Endothelial cell of hepatic sinusoid (primary cell): Measurements from ENCODE around the gene RHPN2.
"Not testable (repeated sequence)": the region's sequence is repeated elsewhere in the genome, so short reads cannot be mapped to it uniquely, and the experiment has no call there.

Experiments used
- in situ Hi-C: cut with HindIII; loops from 2 replicates; pipeline ENCODE4 v1.10.0; 2017; ENCODE audit warnings: low sequenced_read_pairs

The RHPN2 gene

DNA sequence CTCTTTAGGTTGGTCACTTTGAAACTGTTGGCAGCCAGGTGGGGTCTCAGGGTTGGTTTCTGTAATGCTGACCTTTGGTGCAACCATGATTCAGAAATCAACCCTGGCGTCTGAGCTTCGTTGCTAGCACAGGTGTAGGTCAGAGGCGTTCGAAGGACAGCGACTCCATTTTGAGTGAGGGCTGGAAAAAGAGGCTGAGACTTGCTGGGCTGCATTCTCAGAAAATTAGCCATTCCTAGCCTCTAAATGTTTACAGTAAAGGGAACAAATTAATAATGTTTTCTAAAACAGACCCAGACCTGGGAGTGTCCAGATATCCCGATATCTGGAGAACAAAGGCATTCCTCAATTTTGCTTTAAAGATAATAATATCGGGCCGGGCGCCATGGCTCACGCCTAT lies 29.2 kb downstream of the RHPN2 start:
- in situ Hi-C loops: no loop called here

DNA sequence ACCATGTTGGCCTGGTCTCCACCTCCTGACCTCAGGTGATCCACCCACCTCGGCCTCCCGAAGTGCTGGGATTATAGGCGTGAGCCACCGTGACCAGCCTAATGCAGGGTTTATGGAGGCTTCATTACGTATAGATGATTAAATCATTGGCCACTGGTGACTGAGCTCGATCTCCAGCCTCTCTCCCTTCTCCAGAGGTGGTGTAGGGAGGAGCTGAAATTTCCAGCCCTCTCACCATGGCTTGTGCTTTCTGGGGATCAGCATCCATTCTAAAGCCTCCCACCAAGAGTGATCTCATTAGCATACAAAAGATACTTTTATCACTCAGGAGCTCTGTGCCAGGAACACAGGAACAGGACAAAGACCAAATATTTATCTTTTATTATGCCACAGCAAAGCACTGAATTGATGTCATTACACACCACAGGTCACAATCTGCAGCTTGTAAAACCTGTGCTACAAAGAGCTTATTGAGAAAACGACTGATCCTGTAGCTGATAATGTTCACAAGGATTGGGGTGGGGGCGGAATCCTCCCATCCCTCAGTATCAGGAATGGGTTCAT lies 32.4 kb downstream of the RHPN2 start:
- in situ Hi-C loops: no loop called here

DNA sequence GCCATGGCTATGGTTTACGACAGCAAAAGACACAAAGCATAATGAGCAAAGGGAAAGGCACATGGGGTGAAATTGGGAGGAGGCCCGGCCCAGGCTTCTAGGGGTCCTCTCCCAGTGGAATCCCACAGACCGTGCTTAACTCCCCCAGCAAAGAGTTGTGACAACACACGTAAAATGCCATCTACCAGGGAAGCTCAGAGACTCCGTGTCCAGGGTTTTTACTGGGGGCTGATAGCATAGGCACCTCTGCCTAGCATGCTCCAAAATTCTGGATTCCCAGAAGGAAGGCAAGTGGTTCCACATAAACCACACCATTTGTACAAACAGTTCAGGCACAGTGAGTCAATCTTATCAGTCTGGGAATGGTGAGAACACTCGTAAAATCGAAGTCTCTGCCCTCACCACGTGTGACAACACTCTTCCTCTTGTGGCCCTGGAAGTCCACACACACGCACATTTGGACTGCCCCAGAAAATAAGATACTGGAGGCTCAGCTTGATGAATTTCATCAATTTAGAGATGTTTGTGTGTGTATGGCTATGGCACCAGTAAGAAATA lies 34.9 kb downstream of the RHPN2 start:
- in situ Hi-C loops: no loop called here

DNA sequence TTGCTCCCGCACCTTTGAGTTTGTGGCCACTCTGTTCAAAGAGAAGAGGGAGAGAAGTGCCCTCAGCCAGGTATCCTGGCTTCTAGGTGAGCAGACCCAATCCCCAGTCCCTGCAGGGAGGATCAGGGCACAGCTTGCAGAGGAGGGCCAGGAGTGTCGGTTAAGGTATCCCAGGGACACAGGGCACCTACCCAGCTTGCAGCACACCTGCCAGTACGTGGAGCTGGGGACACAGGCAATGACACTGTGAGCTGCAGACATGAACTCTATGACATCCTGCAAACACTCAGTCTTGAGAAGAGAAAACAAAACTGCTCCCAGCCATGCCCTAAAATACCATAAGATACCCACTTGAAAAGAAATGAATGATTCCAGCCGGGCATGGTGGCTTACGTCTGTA lies 38.1 kb downstream of the RHPN2 start:
- in situ Hi-C loops: not testable (repeated sequence)

DNA sequence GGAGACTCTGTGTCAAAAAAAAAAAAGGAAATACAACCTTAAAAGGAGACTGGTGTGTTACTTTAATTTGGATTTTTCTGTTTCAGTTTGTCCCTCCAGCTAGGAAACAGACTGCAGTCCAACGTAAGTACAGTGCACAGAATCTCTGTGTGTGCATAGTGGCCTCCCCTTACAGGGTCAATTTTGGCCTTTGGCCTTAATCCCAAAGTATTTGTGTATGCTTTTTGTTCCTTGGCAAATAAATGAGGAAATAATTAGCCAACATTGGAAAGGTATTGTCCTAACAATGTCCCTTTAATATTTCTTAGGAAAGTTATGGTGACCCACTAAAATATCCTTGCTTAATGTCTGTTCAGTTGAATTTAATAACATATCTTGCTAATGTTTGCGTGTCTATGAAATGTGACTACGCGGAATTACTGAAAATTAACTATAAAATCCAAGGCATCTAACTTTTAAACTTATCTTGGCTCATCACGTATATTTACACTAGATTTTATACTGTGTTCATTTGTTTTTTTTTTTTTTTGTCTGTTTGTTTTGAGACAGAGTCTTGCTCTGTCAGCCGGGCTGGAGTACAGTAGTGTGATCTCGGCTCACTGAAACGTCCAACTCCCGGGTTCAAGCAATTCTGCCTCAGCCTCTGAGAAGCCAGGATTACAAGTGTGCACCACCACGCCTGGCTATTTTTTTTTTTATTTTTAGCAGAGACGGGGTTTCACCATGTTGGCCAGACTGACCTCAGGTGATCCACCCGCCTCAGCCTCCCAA lies 39.0 kb downstream of the RHPN2 start:
- in situ Hi-C loops: not testable (repeated sequence)

DNA sequence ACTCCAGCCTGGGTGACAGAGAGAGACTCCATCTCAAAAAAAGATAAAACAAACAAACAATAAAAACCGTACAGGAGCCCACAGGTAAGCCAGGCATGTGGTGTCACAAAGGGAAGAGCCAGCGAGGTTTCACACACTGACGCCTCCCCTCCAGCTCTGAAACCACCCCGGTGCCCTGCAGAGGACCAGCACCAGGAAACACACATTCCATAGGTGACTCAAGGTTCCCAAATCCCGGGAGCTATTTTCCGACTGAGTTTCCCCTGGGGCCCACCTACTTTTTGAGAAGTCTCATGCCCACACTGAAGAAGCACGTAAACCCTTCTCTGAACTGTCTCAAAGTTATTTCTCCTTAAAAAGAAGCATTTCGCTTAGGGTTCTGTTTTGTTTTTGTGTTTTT lies 40.3 kb downstream of the RHPN2 start:
- in situ Hi-C loops: no loop called here

DNA sequence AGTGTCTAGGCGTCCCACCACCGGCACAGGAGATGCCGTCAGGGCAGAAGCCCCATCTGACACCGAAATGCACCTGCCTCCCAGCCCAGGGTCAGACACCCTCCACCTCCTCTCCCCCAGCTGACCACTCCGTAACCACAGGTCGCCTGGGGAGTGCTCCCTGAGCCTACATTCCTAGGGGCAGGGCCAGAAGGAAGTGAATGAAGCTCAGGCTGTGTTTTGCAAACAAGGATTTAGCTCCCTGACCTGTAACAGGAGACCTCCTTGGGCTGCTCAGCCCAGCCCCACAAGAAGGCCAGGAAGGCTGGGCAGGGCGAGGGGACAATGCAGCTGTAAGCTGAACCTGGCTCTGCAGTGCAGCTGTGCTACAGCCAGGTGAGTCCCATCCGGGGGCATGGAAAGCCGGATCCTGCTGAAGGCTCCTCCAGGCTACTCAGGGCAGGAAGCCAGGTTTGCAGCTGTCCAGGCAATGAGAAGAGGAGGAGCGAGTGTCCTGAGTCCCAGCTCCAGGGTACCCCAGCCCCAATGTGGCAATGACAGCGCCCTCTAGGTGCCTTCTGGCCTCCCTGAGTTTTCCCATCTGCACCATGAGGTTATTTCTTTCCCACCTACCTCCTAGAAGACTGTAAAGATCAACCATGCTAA lies 42.1 kb downstream of the RHPN2 start:
- in situ Hi-C loops: no loop called here

DNA sequence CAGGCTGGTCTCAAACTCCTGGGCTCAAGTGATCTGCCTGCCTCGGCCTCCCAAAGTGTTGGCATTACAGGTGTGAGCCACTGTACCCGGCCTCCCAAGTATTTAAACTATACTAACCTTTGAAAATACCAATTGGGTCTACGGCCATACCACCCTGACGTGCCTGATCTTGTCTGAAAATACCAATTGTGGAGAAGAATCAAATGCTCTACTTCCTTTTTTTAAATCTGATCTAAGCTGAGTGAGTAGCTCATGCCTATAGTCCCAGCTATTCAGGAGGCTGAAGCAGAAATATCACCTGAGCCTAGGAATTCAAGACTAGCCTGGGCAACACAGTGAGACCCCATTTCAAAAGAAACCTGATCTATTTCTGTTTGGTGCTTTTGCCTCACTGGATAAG lies 53.8 kb downstream of the RHPN2 start:
- in situ Hi-C loops: not testable (repeated sequence)

DNA sequence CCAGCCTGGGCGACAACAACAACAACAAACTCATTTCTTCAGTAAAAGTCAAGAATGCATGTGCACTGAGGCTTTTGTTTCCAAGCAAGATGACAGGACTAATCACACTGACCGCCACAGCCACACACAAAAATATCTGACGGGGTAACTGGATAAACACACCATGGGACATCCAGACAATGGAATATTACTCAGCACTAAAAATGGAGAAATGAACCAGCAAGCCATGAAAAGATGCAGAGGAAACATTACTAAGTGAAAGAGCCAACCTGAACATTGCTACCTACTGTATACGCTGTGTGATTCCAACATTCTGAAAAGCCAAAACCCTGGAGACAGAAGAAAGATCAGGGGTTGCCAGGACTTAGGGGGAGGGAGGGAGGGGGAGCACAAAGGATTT lies 56.0 kb downstream of the RHPN2 start:
- in situ Hi-C loops: no loop called here

DNA sequence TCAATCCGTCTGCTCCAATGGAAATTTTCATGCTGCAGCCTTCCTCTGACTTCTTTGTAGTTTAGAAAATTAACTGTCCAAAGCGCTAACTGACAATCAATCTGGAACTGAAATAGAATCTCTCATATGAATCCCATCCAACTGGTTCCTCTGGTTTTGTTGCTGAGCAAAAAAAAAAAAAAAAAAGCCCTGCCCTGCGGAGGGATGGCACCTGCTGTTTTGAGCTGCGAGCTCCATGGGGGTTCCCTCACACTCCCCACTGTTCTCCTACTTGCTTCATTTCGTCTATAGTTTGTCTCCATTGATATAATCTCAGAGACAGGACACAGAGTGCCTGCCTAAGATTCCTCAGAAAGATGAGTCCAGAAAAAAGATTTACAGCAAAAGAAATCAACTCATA lies 59.2 kb downstream of the RHPN2 start:
- in situ Hi-C loops: no loop called here

DNA sequence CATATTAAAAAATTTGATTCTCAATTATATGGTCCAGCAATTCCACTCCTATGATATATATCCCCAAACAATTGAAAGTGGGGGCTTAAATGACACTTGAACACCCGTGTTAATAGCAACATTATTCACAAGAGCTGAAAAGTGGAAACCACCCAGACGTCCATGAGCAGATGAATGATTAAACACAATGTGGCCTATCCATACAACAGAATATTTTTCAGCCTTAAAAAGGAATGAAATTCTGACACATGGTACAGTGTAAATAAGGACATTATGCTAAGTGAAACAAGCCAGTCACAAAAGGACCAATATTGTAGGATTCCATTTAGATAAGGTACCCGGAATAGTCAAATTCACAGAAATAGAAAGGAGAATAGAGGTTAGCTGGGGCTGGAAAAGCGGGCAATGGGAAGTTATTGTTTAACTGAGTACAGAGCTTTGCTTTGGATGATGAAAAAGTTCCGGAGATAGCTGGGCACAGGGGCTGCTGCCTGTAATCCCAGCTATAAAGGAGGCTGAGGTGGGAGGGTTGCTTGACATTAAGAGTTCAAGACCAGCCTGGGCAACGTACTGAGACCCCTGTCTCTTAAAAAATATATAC lies 61.2 kb downstream of the RHPN2 start:
- in situ Hi-C loops: not testable (repeated sequence)

DNA sequence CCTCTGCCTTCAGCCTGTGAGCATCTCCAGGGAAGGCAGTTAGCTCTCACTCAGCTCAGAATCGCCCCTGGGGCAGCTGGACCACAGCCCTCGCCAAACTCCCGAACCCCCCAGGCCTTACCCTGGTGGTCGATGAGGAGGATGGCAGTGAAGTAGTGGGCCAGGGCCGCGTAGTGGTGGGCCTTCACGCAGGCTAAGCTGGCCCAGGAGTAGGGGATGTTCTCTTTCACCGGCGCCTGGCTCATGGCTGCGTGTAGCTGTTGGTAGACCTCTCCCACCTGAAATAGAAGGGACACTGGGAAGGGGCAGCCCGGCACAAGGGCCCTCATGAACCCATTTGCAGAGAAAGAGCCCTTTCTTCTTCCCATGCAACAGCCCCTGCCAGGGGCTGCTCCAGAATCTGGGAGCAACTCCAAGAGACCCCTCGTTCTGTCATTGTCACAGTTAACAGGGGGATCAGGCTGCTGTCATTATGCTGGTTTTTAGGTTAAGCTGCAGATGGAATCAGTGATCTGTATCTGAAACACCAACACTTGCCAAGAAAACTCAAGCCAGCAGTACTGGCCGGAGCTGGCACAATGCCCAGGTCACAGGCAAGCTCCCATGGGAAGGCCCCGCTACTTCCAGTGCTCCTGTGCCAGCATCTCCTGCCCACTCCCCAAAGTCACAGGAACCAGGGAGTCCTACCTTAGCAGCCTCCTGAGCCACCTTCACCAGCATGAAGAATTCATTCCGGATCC lies 62.4 kb downstream of the RHPN2 start:
- in situ Hi-C loops: not testable (repeated sequence)

DNA sequence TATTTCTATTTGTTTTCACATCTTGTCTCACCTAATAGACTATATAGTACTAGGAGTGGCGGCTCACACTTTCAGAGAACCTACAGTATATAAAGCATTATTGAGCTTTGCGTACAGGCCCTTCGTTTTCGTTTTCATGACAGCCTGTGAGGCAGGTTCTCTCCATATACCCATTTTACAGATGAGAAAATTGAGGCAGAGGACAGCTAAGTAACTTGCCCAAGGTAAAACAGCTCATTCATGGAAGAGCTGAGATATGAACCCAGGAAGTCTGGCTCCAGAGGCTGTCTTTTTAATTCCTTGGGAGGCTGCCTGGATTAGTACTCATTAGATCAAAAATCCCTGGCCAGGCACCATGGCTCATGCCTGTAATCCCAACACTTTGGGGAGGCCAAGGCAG lies 63.8 kb downstream of the RHPN2 start:
- in situ Hi-C loops: no loop called here

DNA sequence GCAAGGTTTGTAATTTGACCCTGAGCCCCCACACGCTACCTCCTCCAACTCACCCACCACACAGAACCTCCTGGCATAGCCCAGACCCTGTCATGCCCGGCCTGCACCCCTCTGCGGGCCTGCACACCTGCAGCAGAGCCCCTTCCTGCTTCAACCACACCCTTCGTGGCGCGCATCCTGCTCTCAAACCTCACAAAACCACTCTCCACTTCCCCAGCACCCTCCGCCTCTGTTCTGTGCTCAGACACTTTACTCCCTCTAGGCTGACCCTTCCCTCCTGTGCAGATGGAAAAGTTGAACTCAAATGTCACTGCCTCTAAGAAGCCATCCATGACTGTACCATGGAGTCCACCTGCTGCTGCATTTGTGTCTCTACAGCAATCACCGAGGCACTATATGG lies 64.2 kb downstream of the RHPN2 start:
- in situ Hi-C loops: no loop called here

DNA sequence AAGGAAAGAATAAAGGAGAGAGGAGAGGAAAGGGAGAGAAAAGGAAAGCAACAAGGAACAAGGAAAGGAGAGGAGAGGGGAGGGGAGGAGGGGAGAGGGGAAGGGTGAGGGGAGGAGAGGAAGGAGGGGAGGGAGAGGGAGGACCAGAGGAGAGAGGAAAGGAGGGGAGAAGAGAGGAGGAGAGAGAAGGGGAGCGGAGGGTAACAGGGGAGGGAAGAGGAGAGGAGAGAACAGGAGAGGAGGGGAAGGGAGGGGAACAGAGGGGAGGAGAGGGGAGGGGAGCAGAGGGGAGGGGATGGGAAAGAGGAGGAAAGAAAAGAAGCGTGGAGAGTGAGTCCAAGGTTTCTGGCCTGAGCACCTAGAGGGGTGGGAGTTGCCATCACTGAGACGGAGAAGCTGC lies 66.0 kb downstream of the RHPN2 start:
- in situ Hi-C loops: no loop called here

DNA sequence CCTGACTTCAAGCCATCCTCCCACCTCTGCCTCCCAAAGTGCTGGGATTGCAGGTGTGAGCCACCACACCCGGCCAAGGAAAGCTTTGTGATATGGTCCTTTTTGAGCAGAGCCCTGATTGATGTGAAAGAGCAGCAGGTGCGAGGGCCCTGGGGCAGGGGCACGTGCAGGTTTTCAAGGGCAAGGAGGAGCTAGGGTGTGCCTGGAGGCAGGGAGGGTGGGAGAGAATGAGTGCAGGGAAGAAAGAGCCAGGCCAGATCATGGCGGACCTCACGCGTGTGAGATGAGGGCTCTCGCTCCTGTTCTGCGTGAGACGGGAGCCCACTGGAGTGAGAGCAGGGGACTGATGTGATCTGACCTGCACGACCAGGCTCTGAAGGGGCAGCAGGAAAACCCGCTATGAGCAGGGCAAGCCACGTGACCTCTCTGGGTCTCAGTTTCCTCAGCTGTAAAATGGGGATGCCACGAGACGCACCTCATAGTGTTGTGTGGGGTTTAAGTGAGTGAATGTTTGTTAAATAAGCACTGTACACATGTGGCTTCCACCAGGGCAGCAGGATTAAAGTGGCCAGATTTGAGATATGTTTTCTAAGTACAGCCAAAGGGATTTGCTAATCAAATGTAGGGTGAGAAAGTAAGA lies 66.9 kb downstream of the RHPN2 start:
- in situ Hi-C loops: no loop called here

DNA sequence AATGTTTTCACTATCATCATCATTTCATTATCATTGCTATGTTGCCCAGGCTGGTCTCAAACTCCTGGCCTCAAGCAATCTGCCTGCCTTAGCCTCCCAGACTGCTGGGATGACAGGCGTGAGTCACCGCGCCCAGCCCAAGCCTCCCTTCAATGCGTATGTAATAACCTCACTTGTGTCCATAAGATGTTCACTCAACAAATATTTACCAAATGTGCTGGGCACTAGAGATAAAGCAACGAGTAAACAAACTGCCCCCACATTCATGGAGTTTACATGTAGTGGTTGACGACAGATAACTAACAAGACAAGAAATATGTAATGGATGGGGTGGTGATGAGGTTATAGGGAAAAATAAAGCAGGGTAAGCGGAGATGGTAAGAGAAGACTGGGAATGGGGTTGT lies 67.6 kb downstream of the RHPN2 start:
- in situ Hi-C loops: not testable (repeated sequence)

DNA sequence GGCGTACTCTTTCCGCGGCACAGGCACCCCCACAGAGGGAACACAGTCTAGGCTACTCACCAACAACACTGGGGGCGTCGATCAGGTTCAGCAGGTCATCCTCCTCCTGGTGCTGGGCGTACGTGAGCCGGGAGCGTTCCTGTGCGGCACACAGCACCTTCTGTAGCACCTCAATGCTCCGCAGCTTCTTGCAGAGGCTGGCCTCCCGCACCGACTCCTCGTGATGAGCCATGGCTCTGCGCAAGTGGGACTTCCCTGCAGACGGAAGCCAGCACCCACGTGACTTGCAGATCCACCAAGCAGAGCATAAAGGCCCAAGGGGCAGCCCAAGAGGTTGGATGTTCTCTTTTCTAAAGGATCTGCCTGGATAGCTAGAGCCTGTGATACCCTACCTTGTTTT lies 68.7 kb downstream of the RHPN2 start:
- in situ Hi-C loops: not testable (repeated sequence)

DNA sequence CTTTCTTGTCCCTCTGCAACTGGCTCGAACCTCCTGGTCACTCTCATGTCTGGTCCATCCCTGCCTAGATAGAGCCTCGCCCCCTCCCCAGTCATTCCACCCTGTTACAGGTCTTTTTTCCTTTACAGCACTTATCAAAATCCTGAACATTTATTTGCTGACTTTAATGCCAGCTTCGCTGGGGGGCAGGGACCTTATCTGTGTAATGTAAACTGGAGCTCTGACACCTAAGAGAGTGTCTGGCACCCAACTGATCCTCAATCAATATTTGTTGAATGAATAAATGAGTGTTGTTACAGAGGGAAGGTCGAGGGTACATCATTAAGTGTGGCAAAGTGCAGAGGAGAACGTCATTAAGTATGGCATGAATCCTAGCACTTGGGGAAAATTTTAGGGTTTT lies 76.0 kb downstream of the RHPN2 start:
- in situ Hi-C loops: loop anchor here (10.0 kb wide), 1 partner anchor 126 kb away; no protein-coding TSS in a partner anchor

DNA sequence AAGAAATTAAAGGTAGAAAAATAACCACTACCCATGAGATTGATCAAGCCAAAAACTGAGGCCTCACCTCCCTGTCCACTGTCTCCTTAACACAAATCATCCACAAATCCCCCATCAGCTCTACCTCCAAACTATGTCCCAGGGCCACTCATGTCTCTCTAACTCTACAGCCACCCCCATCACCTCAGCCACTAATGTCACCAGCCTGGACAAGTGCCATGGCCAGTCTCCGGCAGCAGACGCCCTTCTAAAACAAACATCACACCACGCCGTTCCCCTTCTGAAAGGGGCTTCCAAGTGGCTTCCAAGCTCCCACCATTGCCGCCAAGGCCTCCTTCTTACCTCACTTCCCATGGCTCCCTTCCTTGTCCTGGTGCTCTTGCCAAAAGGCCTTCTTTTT lies 76.4 kb downstream of the RHPN2 start:
- in situ Hi-C loops: loop anchor here (10.0 kb wide), 1 partner anchor 127 kb away; no protein-coding TSS in a partner anchor
